Lower lobe of right lung (tissue), 2 donors: ENCODE data around the gene PYGB. TPM values are rescaled to one million over a fixed set of nuclear protein-coding genes. Genes with fewer than 3 reads are reported as not detected.

Source experiments
- ATAC-seq, 2 donors: fragments of 200-7000 bp; cut with Tn5 transposase; one replicate each; pipeline ENCODE4 v1.9.1; 2020 to 2022; ENCODE audit warnings: mild to moderate bottlenecking in 2 of 2, moderate library complexity in 2 of 2
- DNase-seq: peaks from one replicate; pipeline ENCODE4 v3.0.0-alpha.2; 2020
- H3K27ac ChIP-seq: fragments of 200-600 bp; one replicate; pipeline ENCODE4 v1.8.0; 2022
- H3K27me3 ChIP-seq: fragments of 200-600 bp; one replicate; pipeline ENCODE4 v1.8.0; 2022; ENCODE audit warnings: low read depth
- H3K36me3 ChIP-seq: fragments of 200-600 bp; one replicate; pipeline ENCODE4 v1.8.0; 2022; ENCODE audit warnings: mild to moderate bottlenecking
- H3K4me1 ChIP-seq: fragments of 200-600 bp; one replicate; pipeline ENCODE4 v1.8.0; 2022
- H3K4me3 ChIP-seq: fragments of 200-600 bp; one replicate; pipeline ENCODE4 v1.8.0; 2022; ENCODE audit warnings: mild to moderate bottlenecking
- H3K9me3 ChIP-seq: fragments of 200-600 bp; one replicate; pipeline ENCODE4 v1.8.0; 2022
- CTCF ChIP-seq: fragments of 200-600 bp; IDR thresholded peaks from one replicate; pipeline ENCODE4 v1.8.0; 2022; ENCODE audit warnings: antibody characterized with exemption, mild to moderate bottlenecking
- intact Hi-C: fragments of 100-400 bp; cut with DNase I; formaldehyde crosslinking; loops from one replicate; pipeline ENCODE4 v1.11.0; 2022
- total RNA-seq: library from RNA; stranded (reverse); fragmentation: NEBNext Ultra II Directional; extraction: Animal tissue kit (Norgen Biotek cat#: 25700); gene quantifications from one replicate; pipeline ENCODE4 v1.2.1, GENCODE V29; 2021
- donor health status: DM: no; HTN: yes; CAD: no; lungs with severe emphysema.

Gene PYGB
- total RNA-seq, 1 donor from 2014 or later: 57.5 TPM

GRCh38 chr20:25207960-25208534 lies 39.8 kb upstream of the PYGB start:
- Histone ChIP-seq H3K9me3 (no peaks in the 10 kb centered on the region), H3K27me3 (no peaks in the 10 kb centered on the region), H3K36me3 (peaks cover 33% of the 10 kb centered on the region), H3K4me3 (no peak overlapping the region), H3K4me1 (peaks cover 8% of the 10 kb centered on the region), H3K27ac (no peak overlapping the region)
- no peak for DNase-seq
- ATAC-seq: no peak
- intact Hi-C loops: no loop called here
- no peak for TF ChIP-seq CTCF

GRCh38 chr20:25209400-25209799 lies 38.5 kb upstream of the PYGB start:
- no peak overlapping the region for H3K4me3 ChIP-seq
- ATAC-seq: no peak
- H3K27me3 ChIP-seq: no peaks in the 10 kb centered on the region
- H3K4me1 ChIP-seq: no peaks in the 10 kb centered on the region
- intact Hi-C loops: no loop called here
- DNase-seq: no peak
- H3K36me3 ChIP-seq: peaks cover 46% of the 10 kb centered on the region
- no peak overlapping the region for H3K27ac ChIP-seq
- no peak for TF ChIP-seq CTCF
- H3K9me3 ChIP-seq: no peaks in the 10 kb centered on the region

GRCh38 chr20:25209911-25210310 lies 38.0 kb upstream of the PYGB start:
- intact Hi-C loops: no loop called here
- Histone ChIP-seq H3K27me3 (no peaks in the 10 kb centered on the region), H3K27ac (no peak overlapping the region), H3K4me3 (no peak overlapping the region), H3K9me3 (no peaks in the 10 kb centered on the region), H3K4me1 (no peaks in the 10 kb centered on the region), H3K36me3 (peaks cover 51% of the 10 kb centered on the region)
- ATAC-seq (no peak), DNase-seq (no peak)
- no peak for TF ChIP-seq CTCF

GRCh38 chr20:25211273-25211672 lies 36.6 kb upstream of the PYGB start:
- Histone ChIP-seq H3K27me3 (no peaks in the 10 kb centered on the region), H3K9me3 (no peaks in the 10 kb centered on the region), H3K4me1 (no peaks in the 10 kb centered on the region), H3K36me3 (peaks cover 65% of the 10 kb centered on the region), H3K4me3 (no peak overlapping the region), H3K27ac (no peak overlapping the region)
- DNase-seq: no peak
- intact Hi-C loops: no loop called here
- no peak for ATAC-seq
- TF ChIP-seq CTCF: no peak

- H3K4me3 ChIP-seq: no peak overlapping the region
- intact Hi-C loops: no loop called here
- no peak overlapping the region for H3K27ac ChIP-seq
- ATAC-seq (no peak), DNase-seq (no peak)
- no peaks in the 10 kb centered on the region for H3K9me3 ChIP-seq
- TF ChIP-seq CTCF: no peak
- no peaks in the 10 kb centered on the region for H3K4me1 ChIP-seq
- H3K36me3 ChIP-seq: peaks cover 74% of the 10 kb centered on the region
- H3K27me3 ChIP-seq: no peaks in the 10 kb centered on the region
These were observed 35.6 kb upstream of the PYGB start for GRCh38 chr20:25212242-25212641.
